ENCODE results near the gene TEAD1. TPM values are rescaled to one million over a fixed set of nuclear protein-coding genes. Genes with fewer than 3 reads are reported as not detected.

Gene TEAD1
- total RNA-seq, 4 donors from 2014 or later, result 46.1 to 175 (median 126) TPM

DNA sequence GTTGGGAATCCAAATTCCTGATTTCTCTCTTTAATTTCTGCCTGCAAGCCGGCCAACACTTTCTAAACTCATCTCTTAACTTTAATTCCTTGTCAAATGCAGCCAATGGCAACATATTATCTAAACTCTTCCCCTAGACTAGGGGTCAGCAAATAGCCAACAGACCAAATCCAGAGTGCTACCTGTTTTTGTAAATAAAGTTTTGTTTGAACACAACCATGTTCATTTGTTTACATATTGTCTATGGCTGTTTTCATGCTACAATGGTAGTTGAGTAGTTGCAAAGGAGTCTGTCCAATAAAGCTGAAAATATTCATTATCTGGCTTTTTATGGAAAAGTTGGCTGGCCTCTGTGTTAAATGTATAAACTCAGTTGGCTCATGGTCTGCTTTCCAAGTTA is 297.7 kb downstream of the TEAD1 start:
- H3K4me1 ChIP-seq, result no peaks in the 10 kb centered on the region
- no peak overlapping the region for H3K27ac ChIP-seq
- in situ Hi-C loops (cut with MboI; ENCODE audit: low sequenced_read_pairs in 4 of 4) (loop anchor here (25.0 kb wide), 2 partner anchors 215 to 365 kb away; no protein-coding TSS in a partner anchor), intact Hi-C loops (cut with DNase I; ENCODE audit: low total_unique reads) (no loop called here)
- no peaks in the 10 kb centered on the region for H3K36me3 ChIP-seq
- no peaks in the 10 kb centered on the region for H3K27me3 ChIP-seq
- H3K4me3 ChIP-seq, result no peak overlapping the region
- TF ChIP-seq POLR2A (IDR thresholded peaks at IDR 0.05), result no peak
- TF ChIP-seq, protein P1, sequence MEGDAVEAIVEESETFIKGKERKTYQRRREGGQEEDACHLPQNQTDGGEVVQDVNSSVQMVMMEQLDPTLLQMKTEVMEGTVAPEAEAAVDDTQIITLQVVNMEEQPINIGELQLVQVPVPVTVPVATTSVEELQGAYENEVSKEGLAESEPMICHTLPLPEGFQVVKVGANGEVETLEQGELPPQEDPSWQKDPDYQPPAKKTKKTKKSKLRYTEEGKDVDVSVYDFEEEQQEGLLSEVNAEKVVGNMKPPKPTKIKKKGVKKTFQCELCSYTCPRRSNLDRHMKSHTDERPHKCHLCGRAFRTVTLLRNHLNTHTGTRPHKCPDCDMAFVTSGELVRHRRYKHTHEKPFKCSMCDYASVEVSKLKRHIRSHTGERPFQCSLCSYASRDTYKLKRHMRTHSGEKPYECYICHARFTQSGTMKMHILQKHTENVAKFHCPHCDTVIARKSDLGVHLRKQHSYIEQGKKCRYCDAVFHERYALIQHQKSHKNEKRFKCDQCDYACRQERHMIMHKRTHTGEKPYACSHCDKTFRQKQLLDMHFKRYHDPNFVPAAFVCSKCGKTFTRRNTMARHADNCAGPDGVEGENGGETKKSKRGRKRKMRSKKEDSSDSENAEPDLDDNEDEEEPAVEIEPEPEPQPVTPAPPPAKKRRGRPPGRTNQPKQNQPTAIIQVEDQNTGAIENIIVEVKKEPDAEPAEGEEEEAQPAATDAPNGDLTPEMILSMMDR (IDR thresholded peaks at IDR 0.05 in 4 of 5, conservative IDR thresholded peaks at IDR 0.05 in 1 of 5), result no peak
- DNase-seq (no peak), ATAC-seq (no peak)
- no peaks in the 10 kb centered on the region for H3K9me3 ChIP-seq

DNA sequence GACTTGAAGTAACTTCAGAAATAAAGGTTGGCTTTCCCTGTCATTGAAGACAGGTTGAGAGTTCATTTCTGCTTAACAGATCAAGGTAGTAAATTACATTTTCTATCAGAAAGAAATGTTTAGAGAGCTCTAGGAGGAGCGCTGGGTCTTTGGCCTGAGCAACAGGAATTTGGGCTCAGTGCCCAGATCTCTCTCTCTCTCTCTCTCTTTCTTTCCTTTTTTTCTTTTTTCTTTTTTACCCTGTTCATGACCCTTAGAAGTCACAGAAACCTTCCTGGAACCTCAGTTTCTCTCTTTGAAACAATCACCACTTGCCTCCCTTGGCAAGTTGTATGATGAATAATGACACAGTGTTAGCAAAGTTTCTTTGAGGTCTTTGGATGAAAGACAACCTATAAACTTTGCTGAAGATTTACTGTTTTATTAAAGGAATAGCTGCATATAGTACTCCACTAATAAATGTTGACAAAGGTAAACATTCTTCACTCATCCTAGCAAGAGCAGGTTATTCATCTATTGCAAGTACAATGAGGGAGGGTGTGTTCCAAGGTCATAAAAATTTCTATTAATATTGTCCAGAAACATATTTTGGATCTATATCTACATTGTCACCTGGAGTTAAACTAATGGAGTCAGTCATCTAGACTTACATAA is 299.4 kb downstream of the TEAD1 start:
- TF ChIP-seq, protein P1 (IDR thresholded peaks at IDR 0.05 in 4 of 5, conservative IDR thresholded peaks at IDR 0.05 in 1 of 5), result no peak
- TF ChIP-seq POLR2A (IDR thresholded peaks at IDR 0.05), result no peak
- ATAC-seq (no peak), DNase-seq (no peak)
- H3K36me3 ChIP-seq, result no peaks in the 10 kb centered on the region
- no peaks in the 10 kb centered on the region for H3K9me3 ChIP-seq
- H3K4me1 ChIP-seq, result no peaks in the 10 kb centered on the region
- H3K4me3 ChIP-seq, result no peak overlapping the region
- no peaks in the 10 kb centered on the region for H3K27me3 ChIP-seq
- intact Hi-C loops (cut with DNase I; ENCODE audit: low total_unique reads) (no loop called here), in situ Hi-C loops (cut with MboI; ENCODE audit: low sequenced_read_pairs in 4 of 4) (loop anchor here (25.0 kb wide), 2 partner anchors 214 to 364 kb away; no protein-coding TSS in a partner anchor)
- no peak overlapping the region for H3K27ac ChIP-seq

DNA sequence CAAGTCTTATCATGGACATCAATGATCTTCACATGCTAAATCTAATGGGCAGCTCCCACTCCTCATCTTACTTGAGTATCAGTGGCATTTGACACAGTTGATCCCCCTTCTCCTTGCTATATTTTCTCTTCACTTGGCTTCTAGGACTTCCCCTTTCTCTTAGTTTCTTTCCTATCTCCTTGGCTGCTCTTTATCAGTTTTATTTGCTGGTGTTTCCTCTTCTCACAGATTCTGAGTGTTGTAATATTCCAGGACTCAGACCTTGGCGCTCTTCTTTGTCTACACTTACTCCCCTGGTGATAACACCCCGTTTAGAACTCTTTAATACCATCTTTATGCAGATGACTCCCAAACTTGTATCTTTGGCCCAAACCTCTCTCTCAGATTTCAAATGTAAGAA is 301.0 kb downstream of the TEAD1 start:
- no peaks in the 10 kb centered on the region for H3K9me3 ChIP-seq
- H3K27ac ChIP-seq, result no peak overlapping the region
- no peaks in the 10 kb centered on the region for H3K27me3 ChIP-seq
- H3K36me3 ChIP-seq, result no peaks in the 10 kb centered on the region
- in situ Hi-C loops (cut with MboI; ENCODE audit: low sequenced_read_pairs in 4 of 4), result no loop called here
- no peak overlapping the region for H3K4me3 ChIP-seq
- TF ChIP-seq, protein P1 (IDR thresholded peaks at IDR 0.05 in 4 of 5, conservative IDR thresholded peaks at IDR 0.05 in 1 of 5), result no peak
- TF ChIP-seq POLR2A (IDR thresholded peaks at IDR 0.05), result no peak
- H3K4me1 ChIP-seq, result no peaks in the 10 kb centered on the region
- no peak for DNase-seq
- intact Hi-C loops (cut with DNase I; ENCODE audit: low total_unique reads), result no loop called here
- no peak for ATAC-seq

DNA sequence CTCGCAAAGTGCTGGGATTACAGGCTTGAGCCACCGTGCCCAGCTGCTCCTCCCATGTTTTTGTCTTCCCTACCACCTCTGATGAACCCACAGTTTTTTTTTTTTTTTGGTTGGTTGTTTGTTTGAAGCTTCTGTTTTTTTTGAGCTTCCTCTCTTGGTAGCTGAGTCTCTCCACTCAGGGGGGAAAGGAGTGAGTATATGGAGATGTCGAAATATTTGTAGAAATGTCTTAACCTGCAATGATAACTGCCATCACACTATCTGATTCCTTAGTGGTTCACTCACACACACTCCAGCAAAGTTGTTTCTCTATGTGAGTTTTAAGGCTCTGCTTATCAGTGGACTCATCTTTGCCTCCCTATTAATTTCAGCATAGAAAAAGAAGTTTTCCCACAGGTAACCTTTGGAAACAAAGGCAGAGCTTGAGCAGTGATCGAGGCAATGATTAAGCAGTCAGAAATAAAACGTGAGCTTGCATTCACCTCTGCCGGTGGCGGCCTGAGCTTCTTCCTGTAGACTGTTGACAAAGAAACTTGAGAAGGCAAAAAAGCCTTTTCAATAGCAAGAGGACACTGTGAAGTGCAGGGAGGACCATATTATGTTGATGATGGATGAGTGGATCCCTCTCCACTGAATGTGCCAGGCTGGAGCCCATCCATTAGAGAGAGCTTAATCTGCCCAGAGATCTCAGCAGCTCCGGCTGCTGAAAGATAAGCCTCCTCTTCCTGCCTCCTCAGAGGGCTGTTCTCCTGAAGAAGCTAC is 305.9 kb downstream of the TEAD1 start:
- H3K9me3 ChIP-seq, result no peaks in the 10 kb centered on the region
- intact Hi-C loops (cut with DNase I; ENCODE audit: low total_unique reads) (no loop called here), in situ Hi-C loops (cut with MboI; ENCODE audit: low sequenced_read_pairs in 4 of 4) (no loop called here)
- no peak for DNase-seq
- no peaks in the 10 kb centered on the region for H3K36me3 ChIP-seq
- TF ChIP-seq POLR2A (IDR thresholded peaks at IDR 0.05), result no peak
- TF ChIP-seq, protein P1 (IDR thresholded peaks at IDR 0.05 in 4 of 5, conservative IDR thresholded peaks at IDR 0.05 in 1 of 5), result no peak
- H3K27ac ChIP-seq, result no peak overlapping the region
- no peak for ATAC-seq
- H3K4me1 ChIP-seq, result no peaks in the 10 kb centered on the region
- no peaks in the 10 kb centered on the region for H3K27me3 ChIP-seq
- no peak overlapping the region for H3K4me3 ChIP-seq

Measured in gastrocnemius medialis (tissue), 4 donors.